ENCODE results near the gene UBXN2A.
A peak's percentile ranks its signal among the peaks of the same experiment; 100 is the strongest.
"Not testable (repeated sequence)": the region's sequence is repeated elsewhere in the genome, so short reads cannot be mapped to it uniquely, and the experiment has no call there.

Gene UBXN2A

DNA sequence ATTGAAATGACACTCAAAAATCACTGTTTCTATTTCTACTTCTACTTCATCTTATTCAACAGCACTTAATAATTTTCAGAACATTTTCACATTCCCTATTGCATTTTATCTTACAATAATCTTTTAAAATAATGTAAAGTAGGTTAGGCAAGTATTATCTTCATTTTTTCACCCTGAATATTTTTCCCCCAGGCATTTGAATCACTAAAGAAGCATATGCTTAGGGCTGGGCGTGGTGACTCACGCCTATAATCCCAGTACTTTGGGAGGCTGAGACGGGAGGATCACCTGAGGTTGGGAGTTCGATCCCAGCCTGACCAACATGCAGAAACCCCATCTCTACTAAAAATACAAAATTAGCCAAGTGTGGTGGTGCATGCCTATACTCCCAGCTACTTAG lies 100.2 kb downstream of the UBXN2A start:
- no peak overlapping the region for H3K27ac ChIP-seq (ENCODE audit: insufficient read depth, low read length, poor library complexity, severe bottlenecking)
- peaks cover 13% of the 10 kb centered on the region for H3K36me3 ChIP-seq (ENCODE audit: control insufficient read depth, insufficient read depth, low read length)
- DNase-seq, result no peak
- H3K9me3 ChIP-seq (ENCODE audit: control insufficient read depth, low read length), result no peaks in the 10 kb centered on the region
- no peaks in the 10 kb centered on the region for H3K27me3 ChIP-seq (replicated peaks; ENCODE audit: control insufficient read depth, insufficient read depth, low read length, poor library complexity, severe bottlenecking)
- no peak overlapping the region for H3K4me3 ChIP-seq (ENCODE audit: insufficient read depth, low read depth, low read length, poor library complexity, severe bottlenecking)
- no peaks in the 10 kb centered on the region for H3K4me1 ChIP-seq (ENCODE audit: control insufficient read depth, insufficient read depth, low read length, poor library complexity, severe bottlenecking)

DNA sequence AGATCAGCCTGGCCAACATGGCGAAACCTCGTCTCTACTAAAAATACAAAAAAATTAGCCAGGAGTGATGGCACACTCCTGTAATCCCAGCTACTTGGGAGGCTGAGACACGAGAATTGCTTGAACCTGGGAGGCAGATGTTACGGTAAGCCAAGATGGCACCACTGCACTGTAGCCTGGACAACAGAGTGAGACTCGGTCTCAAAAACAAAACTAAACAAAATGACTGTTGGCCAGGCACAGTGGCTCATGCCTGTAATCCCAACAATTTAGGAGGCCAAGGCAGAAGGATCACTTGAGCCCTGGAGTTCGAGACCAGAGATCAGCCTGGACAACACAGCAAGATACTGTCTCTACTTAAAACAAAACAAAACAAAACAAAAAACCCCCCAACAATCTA lies 102.9 kb downstream of the UBXN2A start:
- not testable (repeated sequence) for H3K4me3 ChIP-seq (ENCODE audit: insufficient read depth, low read depth, low read length, poor library complexity, severe bottlenecking); H3K27me3 ChIP-seq (replicated peaks; ENCODE audit: control insufficient read depth, insufficient read depth, low read length, poor library complexity, severe bottlenecking); H3K4me1 ChIP-seq (ENCODE audit: control insufficient read depth, insufficient read depth, low read length, poor library complexity, severe bottlenecking); DNase-seq; H3K27ac ChIP-seq (ENCODE audit: insufficient read depth, low read length, poor library complexity, severe bottlenecking); H3K9me3 ChIP-seq (ENCODE audit: control insufficient read depth, low read length)
- H3K36me3 ChIP-seq (ENCODE audit: control insufficient read depth, insufficient read depth, low read length), result peaks cover 12% of the 10 kb centered on the region

DNA sequence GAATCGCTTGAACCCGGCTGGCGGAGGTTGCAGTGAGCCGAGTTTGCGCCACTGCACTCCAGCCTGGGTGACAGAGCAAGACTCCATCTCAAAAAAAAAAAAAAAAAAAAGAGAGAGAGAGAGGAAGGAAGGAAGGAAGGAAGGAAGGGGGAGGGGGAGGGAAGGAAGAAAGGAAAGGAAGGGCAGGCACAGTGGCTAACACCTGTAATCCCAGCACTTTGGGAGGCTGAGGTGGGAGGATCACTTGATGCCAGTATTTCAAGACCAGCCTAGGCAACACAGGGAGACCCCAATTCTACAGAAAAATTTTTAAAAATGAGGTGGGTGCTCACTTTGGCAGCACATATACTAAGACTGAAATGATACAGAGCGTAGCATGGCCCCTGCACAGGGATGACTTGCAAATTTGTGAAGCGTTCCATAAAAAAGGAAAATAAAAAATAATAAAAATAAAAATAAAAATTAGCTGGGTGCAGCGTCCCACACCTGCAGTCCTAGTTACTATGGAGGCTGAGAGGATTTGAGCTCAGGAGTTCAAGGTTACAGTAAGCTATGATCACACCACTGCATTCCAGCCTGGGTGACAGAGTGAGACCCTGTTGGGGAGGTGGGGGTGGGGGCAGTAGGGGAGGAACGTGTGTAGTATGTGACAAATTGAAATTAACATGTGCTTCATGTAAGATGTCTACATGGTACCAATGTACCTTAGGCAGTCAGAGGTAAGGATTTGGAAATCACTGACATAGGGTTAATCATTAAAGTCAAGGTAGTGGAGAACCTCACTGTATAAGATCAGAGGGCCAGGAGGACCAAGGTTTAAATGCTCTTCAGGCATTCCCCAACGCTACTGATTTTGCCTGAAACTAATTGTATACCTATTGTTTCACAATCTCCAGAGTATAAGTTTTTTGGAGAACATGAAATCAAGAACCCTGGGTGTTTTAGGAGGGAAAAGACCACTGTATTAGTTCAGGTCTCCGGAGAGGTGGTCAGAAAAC lies 105.5 kb downstream of the UBXN2A start:
- Histone ChIP-seq H3K27ac (ENCODE audit: insufficient read depth, low read length, poor library complexity, severe bottlenecking) (no peak overlapping the region), H3K4me1 (ENCODE audit: control insufficient read depth, insufficient read depth, low read length, poor library complexity, severe bottlenecking) (peaks cover 18% of the 10 kb centered on the region), H3K4me3 (ENCODE audit: insufficient read depth, low read depth, low read length, poor library complexity, severe bottlenecking) (no peak overlapping the region), H3K9me3 (ENCODE audit: control insufficient read depth, low read length) (no peaks in the 10 kb centered on the region), H3K36me3 (ENCODE audit: control insufficient read depth, insufficient read depth, low read length) (no peaks in the 10 kb centered on the region), H3K27me3 (replicated peaks; ENCODE audit: control insufficient read depth, insufficient read depth, low read length, poor library complexity, severe bottlenecking) (peaks cover 15% of the 10 kb centered on the region)
- DNase-seq, result no peak

DNA sequence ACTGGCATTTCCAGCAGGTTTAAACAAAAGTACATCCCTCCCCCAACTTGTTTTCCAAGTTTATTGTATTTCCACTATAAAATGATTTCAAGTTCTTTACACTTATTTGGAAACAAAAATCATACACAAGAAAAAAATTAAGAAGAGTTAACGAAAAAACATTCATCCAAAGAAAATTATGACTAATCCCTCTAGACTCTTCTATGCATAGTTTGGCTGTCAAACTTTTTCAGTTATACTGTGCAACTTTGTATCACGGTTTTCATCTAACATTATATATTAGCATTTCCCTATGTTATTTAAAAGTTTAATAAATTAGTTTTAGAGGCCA lies 106.3 kb downstream of the UBXN2A start:
- DNase-seq, result no peak
- peak overlapping the region; percentile 83 for H3K4me3 ChIP-seq (ENCODE audit: insufficient read depth, low read depth, low read length, poor library complexity, severe bottlenecking)
- peaks cover 18% of the 10 kb centered on the region for H3K4me1 ChIP-seq (ENCODE audit: control insufficient read depth, insufficient read depth, low read length, poor library complexity, severe bottlenecking)
- no peaks in the 10 kb centered on the region for H3K36me3 ChIP-seq (ENCODE audit: control insufficient read depth, insufficient read depth, low read length)
- H3K27ac ChIP-seq (ENCODE audit: insufficient read depth, low read length, poor library complexity, severe bottlenecking), result no peak overlapping the region
- no peaks in the 10 kb centered on the region for H3K9me3 ChIP-seq (ENCODE audit: control insufficient read depth, low read length)
- H3K27me3 ChIP-seq (replicated peaks; ENCODE audit: control insufficient read depth, insufficient read depth, low read length, poor library complexity, severe bottlenecking), result peaks cover 15% of the 10 kb centered on the region

DNA sequence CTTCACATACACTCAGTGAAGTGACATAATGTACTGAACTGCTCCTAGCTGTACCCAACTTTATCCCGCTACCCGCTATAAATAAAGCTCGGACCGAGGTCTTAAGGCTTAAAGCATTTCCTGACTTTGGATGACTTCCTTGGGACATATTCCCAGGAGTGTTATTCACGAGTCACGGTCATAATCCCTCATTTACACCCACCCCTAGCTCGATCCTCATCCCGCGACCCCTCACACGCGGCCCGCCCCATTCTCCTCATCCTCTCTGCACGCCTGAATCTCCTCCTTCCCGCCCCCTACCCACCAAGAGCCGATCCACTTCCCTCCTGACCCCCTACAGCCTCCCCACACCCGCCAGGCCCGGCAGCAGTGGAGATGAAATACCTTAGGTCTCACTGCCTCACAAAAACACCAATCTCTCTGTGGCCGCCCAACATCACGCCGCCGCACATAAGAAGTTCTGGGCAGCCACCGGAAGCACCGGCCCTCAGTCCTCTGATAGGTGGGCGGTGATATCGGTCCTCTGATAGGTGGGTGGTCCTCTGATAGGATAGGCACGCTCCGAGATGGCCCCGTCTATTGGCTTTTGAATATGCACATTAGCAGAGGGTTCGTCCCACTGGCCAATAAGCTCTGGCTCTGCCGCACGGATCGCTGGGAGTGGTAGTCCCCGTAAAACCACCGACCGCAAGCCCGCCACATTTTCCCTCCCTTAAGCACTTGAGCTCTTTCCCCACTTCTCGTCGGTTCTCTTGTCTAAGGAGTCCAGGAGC lies 106.9 kb downstream of the UBXN2A start, which contains the start of gene WDCP:
WDCP (minus strand) TSS at position 462 of the 773 bp plus-strand sequence. CDS start 7,897 bp downstream, outside the sequence.
- no peaks in the 10 kb centered on the region for H3K36me3 ChIP-seq (ENCODE audit: control insufficient read depth, insufficient read depth, low read length)
- H3K27ac ChIP-seq (ENCODE audit: insufficient read depth, low read length, poor library complexity, severe bottlenecking), result peak within 1 kb of the TSS; percentile 69
- H3K4me1 ChIP-seq (ENCODE audit: control insufficient read depth, insufficient read depth, low read length, poor library complexity, severe bottlenecking), result peaks cover 18% of the 10 kb centered on the region
- peak within 1 kb of the TSS; percentile 83 for H3K4me3 ChIP-seq (ENCODE audit: insufficient read depth, low read depth, low read length, poor library complexity, severe bottlenecking)
- H3K27me3 ChIP-seq (replicated peaks; ENCODE audit: control insufficient read depth, insufficient read depth, low read length, poor library complexity, severe bottlenecking), result peaks cover 15% of the 10 kb centered on the region
- H3K9me3 ChIP-seq (ENCODE audit: control insufficient read depth, low read length), result no peaks in the 10 kb centered on the region
- peak; percentile 91 to 94 (median 91) for DNase-seq

DNA sequence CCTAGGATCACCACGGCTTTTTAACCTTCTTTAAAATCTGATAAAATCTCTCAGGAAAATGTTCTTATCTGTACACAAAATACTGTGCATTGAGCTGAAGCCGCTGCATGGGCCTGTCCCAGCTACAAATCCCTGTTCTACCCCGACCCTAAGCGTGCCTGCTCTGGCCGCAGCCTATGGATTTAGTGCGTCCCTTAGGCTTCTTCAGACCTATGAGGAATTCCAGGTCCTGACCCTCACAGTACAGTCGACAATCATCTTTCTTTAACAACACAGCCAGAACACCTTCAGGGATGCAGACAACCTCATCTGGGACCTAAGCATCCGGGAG lies 107.4 kb downstream of the UBXN2A start:
- peaks cover 15% of the 10 kb centered on the region for H3K27me3 ChIP-seq (replicated peaks; ENCODE audit: control insufficient read depth, insufficient read depth, low read length, poor library complexity, severe bottlenecking)
- no peak overlapping the region for H3K27ac ChIP-seq (ENCODE audit: insufficient read depth, low read length, poor library complexity, severe bottlenecking)
- no peaks in the 10 kb centered on the region for H3K9me3 ChIP-seq (ENCODE audit: control insufficient read depth, low read length)
- H3K36me3 ChIP-seq (ENCODE audit: control insufficient read depth, insufficient read depth, low read length), result no peaks in the 10 kb centered on the region
- H3K4me3 ChIP-seq (ENCODE audit: insufficient read depth, low read depth, low read length, poor library complexity, severe bottlenecking), result peak overlapping the region; percentile 6
- no peak for DNase-seq
- peaks cover 18% of the 10 kb centered on the region for H3K4me1 ChIP-seq (ENCODE audit: control insufficient read depth, insufficient read depth, low read length, poor library complexity, severe bottlenecking)

DNA sequence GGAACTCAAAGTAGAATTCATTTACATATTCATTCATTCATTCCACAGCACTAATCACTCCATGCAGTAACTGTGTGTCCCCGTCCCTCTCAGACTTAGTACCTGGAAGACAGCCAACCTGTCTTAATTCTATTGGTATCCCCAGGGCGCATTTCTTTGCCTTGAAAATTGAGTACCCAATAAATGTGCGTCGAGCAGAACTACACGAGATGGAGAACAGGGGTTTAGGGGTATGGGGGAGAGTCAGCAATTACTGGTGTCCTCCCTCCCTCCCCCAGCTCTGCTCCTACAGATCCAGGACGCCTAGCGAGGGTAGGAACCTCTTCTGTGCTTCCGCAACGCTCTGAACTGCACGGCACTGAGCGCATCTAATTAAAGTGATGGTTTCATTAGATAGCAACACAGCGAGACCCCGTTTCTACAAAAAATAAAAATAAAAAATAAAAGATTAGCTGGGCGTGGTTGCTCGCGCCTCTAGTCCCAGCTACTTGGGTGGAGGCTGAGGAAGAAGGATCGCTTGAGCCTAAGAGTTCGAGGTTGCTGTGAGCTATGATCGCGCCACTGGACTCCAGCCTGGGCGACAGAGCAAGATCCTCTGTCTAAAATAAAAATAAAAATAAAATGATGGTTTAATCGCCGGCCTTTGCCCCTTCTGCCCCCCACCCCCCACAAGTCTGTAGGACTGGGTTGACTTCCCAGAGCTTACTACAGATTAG lies 108.7 kb downstream of the UBXN2A start:
- H3K36me3 ChIP-seq (ENCODE audit: control insufficient read depth, insufficient read depth, low read length), result no peaks in the 10 kb centered on the region
- no peak for DNase-seq
- no peak overlapping the region for H3K27ac ChIP-seq (ENCODE audit: insufficient read depth, low read length, poor library complexity, severe bottlenecking)
- H3K4me1 ChIP-seq (ENCODE audit: control insufficient read depth, insufficient read depth, low read length, poor library complexity, severe bottlenecking), result peaks cover 18% of the 10 kb centered on the region
- H3K4me3 ChIP-seq (ENCODE audit: insufficient read depth, low read depth, low read length, poor library complexity, severe bottlenecking), result peak overlapping the region; percentile 64
- no peaks in the 10 kb centered on the region for H3K9me3 ChIP-seq (ENCODE audit: control insufficient read depth, low read length)
- H3K27me3 ChIP-seq (replicated peaks; ENCODE audit: control insufficient read depth, insufficient read depth, low read length, poor library complexity, severe bottlenecking), result peaks cover 15% of the 10 kb centered on the region

DNA sequence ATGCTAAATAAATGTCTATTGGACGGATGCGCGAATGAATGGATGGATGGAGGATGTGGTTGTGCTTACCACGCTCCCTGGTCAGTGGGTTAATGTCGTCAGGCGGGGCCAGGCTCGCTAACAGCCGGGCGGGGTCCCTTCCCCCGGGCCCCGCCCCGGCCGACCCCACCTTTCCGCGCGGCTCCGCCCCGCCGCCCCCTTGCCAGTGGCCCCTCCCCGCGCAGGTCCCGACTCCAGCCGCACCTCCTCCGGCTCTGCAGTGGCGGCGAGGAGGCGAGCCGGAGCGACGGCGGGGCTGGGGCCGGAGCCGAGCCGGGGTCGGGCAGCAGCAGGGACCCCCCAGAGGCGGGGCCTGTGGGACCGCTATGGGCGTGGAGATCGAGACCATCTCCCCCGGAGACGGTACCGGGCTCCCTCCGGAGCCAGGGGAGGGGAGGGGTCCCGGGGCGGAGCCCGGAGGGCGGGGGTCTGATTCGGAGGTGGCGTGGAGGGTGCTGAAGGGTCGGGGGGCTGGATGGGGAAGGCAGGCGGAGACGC lies 109.3 kb downstream of the UBXN2A start, which contains the start of gene FKBP1B:
FKBP1B (plus strand) TSS at position 257 of the 537 bp plus-strand sequence; CDS start at position 366, 109 bp downstream.
- H3K4me1 ChIP-seq (ENCODE audit: control insufficient read depth, insufficient read depth, low read length, poor library complexity, severe bottlenecking), result peaks cover 18% of the 10 kb centered on the region
- H3K4me3 ChIP-seq (ENCODE audit: insufficient read depth, low read depth, low read length, poor library complexity, severe bottlenecking), result peak within 1 kb of the TSS; percentile 64
- peak; percentile 40 to 55 (median 49) for DNase-seq
- no peaks in the 10 kb centered on the region for H3K36me3 ChIP-seq (ENCODE audit: control insufficient read depth, insufficient read depth, low read length)
- H3K9me3 ChIP-seq (ENCODE audit: control insufficient read depth, low read length), result no peaks in the 10 kb centered on the region
- peaks cover 15% of the 10 kb centered on the region for H3K27me3 ChIP-seq (replicated peaks; ENCODE audit: control insufficient read depth, insufficient read depth, low read length, poor library complexity, severe bottlenecking)
- peak within 1 kb of the TSS; percentile 18 for H3K27ac ChIP-seq (ENCODE audit: insufficient read depth, low read length, poor library complexity, severe bottlenecking)

DNA sequence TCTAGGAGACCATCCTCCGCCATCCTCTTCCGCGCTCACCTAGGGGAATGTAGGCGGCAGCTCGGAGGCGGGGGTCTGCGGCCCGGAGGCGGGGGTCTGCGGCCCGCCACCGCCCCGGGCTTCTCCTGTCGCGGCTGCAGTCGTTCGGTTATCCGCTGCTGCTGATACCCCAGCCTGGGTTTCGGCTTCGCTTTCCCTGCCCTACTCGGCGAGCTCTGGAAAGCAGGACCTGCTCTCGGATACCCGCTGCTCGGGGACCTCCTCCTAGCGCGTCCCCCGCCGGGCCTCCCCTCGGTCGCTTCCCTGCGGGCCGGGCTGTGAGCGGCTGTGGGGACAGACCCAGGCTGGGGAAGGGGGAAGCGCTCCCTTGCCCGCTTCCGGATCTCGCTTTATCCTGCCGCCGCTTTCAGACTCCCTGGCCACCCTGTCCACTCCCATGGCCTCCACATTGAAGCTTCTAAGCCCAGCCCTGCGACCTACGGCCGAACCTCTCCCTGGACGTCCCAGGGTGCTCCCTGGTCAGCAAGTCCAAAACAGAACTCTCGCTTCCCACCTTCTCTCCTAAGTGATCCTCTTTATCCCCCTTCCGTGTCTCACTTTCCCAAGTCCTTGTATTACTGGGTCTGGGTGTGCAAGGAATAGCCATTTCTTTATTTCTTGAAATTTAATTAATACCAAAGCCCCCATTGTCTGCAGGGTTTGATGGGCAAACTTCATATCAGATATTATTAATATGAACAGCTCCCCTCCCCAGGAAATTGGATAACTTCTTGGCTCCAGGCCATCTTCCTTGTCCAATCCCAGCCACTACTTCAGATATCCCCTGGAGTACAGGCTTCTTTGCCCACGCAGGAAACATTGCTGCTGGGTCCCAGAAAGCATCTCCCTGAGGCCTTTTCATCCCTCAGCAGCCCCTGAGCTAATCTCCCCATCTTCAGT lies 110.0 kb downstream of the UBXN2A start:
- Histone ChIP-seq H3K27me3 (replicated peaks; ENCODE audit: control insufficient read depth, insufficient read depth, low read length, poor library complexity, severe bottlenecking) (peaks cover 15% of the 10 kb centered on the region), H3K36me3 (ENCODE audit: control insufficient read depth, insufficient read depth, low read length) (no peaks in the 10 kb centered on the region), H3K9me3 (ENCODE audit: control insufficient read depth, low read length) (no peaks in the 10 kb centered on the region), H3K4me1 (ENCODE audit: control insufficient read depth, insufficient read depth, low read length, poor library complexity, severe bottlenecking) (peaks cover 18% of the 10 kb centered on the region), H3K4me3 (ENCODE audit: insufficient read depth, low read depth, low read length, poor library complexity, severe bottlenecking) (peak overlapping the region; percentile 64), H3K27ac (ENCODE audit: insufficient read depth, low read length, poor library complexity, severe bottlenecking) (peak overlapping the region; percentile 18)
- no peak for DNase-seq
